DND-41 (cell line): ENCODE data around the gene NAPA.

ENCODE experiments used
- EZH2 ChIP-seq: IDR thresholded peaks from 3 replicates; pipeline ENCODE4 v1.6.1; 2012; ENCODE audit warnings: borderline replicate concordance, low read depth, mild to moderate bottlenecking, moderate library complexity, low read length, inconsistent platforms; ENCODE audit not compliant: severe bottlenecking
- TF ChIP-seq, protein P1 (sequence below): IDR thresholded peaks from 2 replicates; pipeline ENCODE4 v1.5.1; 2012; ENCODE audit warnings: borderline replicate concordance, low read length, moderate library complexity, mild to moderate bottlenecking; ENCODE audit not compliant: poor library complexity, severe bottlenecking; ENCODE audit errors: extremely low read depth

DNA sequence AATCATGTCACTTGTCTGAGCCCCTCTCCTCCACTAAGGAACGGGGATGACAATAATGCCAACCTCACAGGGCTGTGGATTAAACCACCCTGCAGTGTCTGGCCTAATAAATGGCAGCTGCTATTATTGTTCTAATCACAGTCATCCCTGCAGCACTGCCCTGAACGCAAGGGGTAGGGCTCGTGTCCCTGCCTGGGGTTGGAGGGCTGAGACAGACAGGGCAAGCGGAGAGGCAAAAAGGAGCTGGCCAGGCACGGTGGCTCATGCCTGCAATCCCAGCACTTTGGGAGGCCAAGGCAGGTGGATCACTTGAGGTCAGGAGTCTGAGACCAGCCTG lies 20.7 kb downstream of the NAPA start:
- TF ChIP-seq, protein P1, sequence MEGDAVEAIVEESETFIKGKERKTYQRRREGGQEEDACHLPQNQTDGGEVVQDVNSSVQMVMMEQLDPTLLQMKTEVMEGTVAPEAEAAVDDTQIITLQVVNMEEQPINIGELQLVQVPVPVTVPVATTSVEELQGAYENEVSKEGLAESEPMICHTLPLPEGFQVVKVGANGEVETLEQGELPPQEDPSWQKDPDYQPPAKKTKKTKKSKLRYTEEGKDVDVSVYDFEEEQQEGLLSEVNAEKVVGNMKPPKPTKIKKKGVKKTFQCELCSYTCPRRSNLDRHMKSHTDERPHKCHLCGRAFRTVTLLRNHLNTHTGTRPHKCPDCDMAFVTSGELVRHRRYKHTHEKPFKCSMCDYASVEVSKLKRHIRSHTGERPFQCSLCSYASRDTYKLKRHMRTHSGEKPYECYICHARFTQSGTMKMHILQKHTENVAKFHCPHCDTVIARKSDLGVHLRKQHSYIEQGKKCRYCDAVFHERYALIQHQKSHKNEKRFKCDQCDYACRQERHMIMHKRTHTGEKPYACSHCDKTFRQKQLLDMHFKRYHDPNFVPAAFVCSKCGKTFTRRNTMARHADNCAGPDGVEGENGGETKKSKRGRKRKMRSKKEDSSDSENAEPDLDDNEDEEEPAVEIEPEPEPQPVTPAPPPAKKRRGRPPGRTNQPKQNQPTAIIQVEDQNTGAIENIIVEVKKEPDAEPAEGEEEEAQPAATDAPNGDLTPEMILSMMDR, result no peak
- TF ChIP-seq EZH2, result no peak
